EL (cell line): Measurements from ENCODE around the gene CMTR1.
"Not testable (repeated sequence)": the region's sequence is repeated elsewhere in the genome, so short reads cannot be mapped to it uniquely, and the experiment has no call there.

Experiments
- DNase-seq: peaks from one replicate; pipeline ENCODE4 v3.0.0-alpha.2; 2016

The CMTR1 gene, protein sequence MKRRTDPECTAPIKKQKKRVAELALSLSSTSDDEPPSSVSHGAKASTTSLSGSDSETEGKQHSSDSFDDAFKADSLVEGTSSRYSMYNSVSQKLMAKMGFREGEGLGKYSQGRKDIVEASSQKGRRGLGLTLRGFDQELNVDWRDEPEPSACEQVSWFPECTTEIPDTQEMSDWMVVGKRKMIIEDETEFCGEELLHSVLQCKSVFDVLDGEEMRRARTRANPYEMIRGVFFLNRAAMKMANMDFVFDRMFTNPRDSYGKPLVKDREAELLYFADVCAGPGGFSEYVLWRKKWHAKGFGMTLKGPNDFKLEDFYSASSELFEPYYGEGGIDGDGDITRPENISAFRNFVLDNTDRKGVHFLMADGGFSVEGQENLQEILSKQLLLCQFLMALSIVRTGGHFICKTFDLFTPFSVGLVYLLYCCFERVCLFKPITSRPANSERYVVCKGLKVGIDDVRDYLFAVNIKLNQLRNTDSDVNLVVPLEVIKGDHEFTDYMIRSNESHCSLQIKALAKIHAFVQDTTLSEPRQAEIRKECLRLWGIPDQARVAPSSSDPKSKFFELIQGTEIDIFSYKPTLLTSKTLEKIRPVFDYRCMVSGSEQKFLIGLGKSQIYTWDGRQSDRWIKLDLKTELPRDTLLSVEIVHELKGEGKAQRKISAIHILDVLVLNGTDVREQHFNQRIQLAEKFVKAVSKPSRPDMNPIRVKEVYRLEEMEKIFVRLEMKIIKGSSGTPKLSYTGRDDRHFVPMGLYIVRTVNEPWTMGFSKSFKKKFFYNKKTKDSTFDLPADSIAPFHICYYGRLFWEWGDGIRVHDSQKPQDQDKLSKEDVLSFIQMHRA

DNA sequence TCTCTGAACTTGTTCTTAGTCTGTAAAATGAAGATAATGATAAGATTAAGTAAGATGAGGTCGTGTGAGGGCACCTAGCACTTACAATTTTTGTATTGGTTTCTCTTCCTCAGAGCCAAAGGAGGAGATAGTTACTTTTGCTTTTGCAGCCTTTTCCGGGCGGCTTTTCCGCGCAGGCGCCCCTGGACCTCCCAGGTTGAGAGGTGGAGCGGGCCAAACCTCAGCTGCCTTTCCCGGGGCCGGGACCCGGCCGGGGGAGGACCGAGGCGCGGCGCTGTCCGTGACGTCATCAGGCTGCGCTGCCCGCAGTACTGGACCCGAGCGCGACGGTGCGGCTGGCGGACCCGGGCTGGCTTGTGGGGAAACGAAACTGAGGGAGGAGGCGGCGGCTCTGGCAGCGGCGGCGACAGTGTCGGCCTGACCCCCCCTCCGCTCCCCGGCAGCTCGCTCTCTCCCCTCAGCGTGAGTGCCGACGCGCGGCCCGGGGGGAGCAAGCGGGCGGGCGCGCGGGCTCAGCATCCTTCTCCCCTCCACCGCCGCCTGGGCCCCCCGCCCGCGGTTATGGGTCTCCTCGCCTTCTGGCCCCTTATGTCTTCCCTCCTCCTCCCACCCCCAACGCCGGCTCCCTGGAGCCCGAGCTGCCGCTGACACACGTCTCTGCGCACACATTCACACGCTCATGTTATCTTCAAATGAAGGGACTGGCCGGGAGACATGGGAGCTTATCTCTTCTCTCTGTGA lies at the start of gene CMTR1:
Gene CMTR1, plus strand, starts transcription at position 306 of the 741 bp plus-strand sequence. CDS start 2,409 bp downstream, outside the sequence.
- DNase-seq: peak; percentile 93

DNA sequence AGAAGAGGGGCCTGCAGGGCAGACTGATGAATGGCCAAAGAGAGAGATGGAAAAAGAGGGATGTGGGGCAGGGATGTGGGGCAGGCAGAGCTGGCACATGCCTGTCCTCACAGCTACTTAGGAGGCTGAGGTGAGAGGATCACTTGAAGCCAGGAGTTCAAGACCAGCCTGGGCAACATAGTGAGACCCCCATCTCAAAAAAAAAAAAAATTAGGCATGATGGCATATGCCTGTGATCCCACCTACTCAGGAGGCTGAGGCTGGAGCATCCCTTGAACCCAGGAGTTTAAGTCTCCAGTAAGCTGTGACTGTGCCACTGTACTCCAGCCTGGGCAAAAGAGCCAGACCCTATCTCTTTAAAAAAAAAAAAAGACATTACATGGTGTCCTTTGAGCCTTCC lies 44.4 kb upstream of the CMTR1 start:
- DNase-seq: no peak

DNA sequence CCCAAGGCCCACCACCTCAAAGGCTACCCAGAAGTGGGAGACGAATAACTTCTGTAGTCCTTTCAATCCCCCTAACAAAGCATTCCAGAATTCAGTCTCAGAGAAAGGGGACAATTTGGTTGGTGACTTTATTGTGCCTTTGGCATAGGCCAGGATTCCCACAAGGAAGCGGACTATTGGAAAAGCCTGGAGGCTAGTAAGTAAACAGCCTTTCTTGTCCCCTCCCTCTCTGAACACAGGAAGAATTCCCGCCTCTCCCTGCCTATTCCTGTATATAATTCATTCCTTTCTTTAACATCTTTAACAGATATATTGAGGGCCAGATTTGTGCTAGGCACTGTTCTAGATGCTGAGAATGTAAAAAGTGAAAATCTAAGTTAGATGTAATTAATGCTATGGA lies 43.2 kb upstream of the CMTR1 start:
- no peak for DNase-seq

DNA sequence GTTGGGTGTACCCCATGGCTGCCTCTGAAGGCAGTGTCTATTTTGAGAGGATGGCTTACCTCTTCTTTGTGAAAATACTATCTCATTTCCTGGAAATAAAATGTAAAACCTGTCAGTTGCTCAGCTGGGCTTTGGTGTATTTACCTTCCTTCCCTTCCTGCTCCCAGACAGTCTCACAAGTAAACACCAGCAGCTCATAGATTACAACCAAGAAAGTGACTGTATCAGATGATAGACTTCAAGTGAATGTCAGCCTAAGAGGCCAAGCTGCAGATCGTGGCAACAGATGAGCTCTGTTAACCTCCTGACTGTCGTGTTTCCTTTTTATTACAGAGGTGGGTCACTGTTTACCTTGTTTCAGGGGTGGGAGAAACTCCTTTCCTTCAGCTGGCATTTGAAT lies 41.9 kb upstream of the CMTR1 start:
- DNase-seq: no peak

DNA sequence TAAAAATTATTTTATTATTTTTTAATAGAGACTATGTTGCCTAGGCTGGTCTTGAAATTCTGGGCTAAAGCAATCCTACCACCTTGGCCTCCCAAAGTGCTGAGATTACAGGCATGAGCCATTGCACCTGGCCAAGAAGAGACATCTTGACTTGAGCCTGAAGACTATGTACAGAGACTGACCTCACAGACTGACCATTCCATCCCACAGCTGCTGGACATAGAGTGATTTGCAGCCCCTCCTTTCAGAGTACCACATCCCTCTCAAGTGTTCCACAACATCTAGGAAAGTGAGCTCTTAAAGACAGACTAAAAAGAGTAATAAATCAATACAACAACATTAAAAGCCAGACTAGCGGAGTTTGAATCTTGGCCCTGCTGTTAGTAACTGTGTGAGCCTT lies 40.2 kb upstream of the CMTR1 start:
- no peak for DNase-seq

DNA sequence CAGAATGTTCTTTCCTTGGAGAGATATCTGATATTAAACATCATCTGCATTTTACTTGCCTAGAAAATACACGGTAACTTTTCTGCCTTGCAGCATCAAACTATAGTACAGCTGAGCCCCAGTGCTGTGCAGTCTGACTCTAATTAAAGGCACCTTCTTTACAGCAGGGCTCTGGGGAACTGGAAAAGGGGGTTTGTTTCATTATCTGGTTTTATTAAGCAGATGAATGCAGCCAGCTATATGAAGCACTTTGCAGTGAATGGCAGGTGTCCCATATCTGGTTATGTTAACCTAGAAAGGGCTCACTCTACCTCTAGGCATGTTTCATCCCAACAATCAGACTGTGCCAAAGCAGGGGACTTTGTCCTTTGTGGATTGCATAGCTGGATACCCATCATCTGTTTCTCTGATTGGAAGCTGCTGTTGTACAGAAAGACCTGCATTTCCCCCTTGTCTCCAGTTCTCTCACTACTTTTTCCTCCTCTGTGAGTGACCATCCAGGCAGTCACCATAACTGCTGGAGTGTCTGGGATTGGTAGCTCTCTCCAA lies 39.6 kb upstream of the CMTR1 start:
- no peak for DNase-seq

DNA sequence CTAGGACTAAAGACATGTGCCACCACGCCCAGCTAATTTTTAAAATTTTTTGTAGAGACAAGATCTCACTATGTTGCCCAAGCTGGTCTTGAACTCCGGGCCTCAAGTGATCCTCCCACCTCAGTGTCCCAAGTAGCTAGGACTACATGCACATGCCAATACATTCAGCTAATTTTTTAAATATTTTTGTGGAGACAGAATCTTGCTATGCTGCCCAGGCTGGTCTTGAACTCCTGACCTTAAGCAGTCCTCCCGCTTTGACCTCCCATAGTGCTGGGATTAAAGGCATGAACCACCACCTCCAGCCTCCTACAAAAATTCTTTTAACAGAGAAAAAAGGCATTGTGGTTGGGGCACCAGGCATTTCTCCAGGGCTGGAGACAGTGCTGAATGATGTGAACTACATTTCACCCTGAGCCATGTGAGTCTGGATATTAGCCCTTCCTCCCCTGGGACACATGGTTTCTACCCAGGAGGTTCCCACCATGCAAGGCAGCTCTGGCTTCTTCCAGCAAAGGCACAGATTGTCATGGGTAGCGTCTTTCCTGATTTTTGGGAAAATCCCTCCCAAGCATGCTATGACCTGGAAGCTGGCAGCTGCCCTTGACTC lies 36.3 kb upstream of the CMTR1 start:
- peak; percentile 10 for DNase-seq

DNA sequence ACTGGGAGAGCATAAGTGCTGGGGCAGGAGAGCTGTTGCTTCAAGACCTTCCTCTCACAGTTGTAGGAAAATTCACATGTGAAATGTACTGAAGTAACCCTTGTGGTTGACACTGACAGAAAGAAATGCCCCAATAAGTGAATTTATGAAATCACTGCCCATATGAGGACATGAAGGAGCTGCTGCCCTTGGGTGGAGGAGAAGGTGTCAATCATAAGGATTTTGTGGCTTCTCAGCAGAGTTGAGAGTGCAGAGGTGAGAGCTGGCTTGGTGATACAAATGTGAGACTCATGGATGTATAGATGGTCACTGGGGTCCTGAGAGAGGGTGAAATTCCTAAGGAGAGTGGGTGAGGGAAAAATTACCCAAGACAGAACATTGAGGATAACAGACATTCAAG lies 33.9 kb upstream of the CMTR1 start:
- no peak for DNase-seq

DNA sequence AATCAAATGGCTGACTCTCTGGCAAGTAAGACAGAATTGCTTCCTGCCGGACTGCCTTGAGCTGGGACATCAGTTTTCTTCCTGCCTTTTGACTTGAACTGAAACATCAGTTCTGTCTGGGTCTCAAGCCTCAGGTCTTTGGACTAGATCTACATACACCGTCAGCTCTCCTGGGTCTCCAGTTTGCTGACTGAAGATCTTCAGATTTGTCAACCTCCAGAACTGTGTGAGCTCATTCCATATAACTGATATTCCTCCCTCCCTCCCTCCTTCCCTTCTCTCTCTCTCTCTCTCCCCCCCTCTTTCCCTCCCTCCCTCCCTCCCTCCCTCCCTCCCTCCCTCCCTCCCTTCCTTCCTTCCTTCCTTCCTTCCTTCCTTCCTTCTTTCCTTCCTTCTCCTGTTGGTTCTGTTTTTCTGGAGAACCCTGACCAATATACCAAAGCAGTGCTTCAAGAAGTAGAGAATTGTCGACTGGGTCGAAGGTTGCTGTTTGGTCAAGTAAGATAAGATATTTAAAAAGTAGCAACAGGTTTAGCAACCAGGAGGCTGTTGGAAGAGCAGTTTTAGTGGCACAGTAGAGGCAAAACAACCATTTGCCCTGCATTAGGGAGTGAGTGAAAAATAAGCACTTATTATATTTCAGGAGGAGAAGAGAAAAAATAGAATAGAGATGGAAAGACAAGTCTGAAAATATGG lies 33.1 kb upstream of the CMTR1 start:
- DNase-seq: no peak

DNA sequence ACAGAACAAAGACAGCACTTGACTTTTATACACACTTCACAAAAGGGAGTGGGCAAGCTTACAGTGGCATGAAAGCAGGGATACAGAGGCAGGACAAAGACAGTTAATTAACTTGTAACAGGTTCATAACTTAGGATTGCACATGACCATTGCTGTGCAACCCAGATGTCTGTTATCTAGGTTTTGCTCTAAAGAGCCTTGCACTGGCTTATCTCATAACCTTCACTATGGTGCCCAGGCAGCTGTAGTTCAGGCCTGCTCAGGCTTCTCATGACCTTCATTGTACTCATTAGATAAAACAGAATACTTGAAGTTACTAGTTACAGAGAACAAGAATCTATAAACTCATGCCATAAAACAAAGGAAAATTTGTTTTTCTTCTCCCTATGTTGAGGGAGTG lies 31.4 kb upstream of the CMTR1 start:
- DNase-seq: not testable (repeated sequence)

DNA sequence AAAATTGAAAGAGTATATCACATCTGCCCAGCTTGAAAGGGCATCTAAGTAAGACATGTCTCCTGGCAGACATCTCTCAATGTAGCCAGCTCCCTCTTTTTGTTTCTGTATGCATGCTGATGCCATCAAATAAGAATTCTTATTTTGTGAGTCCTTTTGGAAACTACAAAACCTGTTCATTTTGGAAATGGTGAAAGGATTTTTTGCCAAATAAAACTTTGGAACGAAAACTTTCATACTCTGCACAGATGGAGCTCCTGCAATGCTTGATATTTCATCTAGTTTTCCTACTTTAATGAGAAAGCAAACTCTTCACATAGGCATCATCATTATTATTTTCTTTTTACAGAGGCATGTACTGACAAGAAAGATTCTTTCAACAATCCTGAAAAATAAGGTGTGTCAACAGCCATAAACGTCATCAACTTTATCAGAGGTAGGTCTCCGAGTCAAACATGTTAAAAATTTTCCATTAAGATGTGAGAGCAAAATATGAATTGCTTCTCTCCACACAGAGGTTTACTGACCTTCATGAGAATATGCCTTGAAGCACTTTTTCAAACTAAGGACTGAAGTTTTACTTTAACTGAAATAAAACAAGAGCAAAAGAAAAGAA lies 26.2 kb upstream of the CMTR1 start:
- no peak for DNase-seq

DNA sequence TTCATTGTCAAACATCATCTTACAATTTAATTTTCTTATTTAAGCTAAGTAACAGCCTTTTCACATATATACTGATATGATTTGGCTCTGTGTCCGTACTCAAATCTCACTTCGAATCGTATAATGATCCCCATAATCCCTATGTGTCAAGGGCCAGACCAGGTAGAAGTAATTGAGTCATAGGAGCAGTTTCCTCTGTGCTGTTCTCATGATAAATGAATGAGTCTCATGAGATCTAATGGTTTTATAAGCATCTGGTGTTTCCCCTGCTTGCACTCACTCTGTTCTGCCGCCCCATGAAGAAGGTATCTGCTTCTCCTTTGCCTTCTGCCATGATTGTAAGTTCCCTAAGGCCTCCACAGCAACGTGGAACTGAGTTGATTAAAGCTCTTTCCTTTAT lies 25.1 kb upstream of the CMTR1 start:
- no peak for DNase-seq

DNA sequence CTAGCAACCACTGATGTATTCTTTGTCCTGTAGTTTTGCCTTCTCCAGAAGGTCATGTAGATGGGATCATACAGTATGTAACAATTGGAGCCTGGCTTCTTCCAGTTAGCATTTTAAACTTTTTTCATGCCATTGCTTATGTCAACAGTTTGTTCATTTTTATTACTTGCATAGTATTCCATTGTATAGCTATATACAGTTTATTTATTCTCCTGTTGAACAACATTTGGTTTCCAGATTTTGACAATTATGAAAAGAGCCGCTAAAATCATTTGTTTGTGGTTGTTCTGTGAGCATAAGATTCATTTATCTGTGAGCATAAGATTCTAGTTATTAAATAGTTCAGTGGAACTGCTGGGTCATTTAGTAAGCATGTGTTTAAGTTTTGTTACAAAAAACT lies 23.5 kb upstream of the CMTR1 start:
- DNase-seq: no peak

DNA sequence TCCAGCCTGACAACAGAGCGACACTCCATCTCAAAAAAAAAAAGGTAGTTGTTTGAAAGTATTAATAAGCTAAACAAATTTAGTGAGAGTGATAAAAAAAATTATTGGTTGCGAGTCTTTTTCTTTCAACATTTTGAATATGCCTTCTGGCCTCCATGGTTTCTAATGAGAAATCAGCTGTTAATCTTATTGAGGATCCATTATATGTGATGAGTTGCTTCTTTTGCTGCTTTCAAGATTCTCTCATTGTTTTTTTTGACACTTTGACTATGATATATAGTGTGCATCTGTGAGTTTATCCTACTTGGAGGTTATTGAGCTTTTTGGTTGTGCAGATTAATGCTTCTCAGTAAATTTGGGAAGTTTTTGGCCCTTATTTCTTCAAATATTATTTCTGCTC lies 15.6 kb upstream of the CMTR1 start:
- DNase-seq: no peak

DNA sequence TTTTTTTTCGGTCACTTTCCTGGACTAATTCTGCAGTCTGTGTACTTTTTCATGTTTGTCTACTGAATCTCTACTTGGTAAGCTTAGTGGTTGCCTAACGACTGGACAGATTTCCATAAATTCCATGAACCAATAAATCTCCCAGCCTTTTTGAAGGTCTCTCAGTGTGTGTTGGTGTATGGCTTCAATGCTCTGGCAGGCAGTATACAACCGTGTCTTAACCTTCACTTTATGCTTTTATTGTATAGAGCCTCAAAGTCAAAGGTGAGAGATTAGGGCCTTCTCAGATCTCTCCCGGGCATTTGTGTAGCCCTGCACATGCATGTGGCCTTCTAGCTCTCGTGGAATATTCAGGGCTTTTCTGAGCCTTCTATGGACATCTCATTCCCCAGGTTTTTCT lies 14.3 kb upstream of the CMTR1 start:
- no peak for DNase-seq

DNA sequence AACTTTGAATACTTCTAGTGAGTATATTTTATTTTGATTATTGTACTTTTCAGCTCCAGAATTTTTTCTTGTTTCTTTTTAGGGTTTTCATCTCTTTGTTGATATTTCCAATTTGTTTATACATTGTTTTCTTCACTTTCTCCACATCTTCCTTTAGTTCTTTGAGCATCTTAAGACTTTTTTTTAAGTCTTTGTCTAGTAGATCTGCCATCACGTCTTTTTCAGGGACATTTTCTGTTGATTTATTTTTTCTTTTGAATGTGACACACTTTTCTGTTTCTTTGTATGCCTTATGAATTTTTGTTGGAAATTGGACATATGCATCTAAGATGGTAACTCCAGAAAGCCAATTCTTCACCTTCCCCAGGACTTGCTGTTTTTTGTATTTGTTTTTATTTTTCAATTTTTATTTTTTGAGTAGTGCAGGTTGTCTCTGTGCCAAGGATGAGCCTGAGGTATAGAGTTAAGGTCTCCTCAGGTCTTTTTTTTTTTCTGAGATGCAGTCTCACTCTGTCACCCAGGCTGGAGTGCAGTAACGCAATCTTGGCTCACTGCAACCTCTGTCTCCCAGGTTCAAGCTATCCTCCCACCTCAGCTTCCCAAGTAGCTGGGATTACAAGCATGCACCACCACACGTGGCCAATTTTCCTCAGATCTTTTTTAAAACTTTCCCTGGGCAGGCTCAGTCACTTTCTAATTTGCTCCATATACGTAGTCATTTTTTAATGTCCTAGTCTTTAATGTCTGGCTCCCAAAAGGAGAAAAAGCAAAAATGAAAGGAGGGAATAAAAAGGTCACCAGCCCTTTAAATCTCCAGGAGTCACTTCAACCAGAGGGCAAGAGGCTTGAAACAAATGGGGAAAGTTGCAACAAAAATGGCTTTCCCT lies 6.7 kb upstream of the CMTR1 start:
- DNase-seq: no peak

DNA sequence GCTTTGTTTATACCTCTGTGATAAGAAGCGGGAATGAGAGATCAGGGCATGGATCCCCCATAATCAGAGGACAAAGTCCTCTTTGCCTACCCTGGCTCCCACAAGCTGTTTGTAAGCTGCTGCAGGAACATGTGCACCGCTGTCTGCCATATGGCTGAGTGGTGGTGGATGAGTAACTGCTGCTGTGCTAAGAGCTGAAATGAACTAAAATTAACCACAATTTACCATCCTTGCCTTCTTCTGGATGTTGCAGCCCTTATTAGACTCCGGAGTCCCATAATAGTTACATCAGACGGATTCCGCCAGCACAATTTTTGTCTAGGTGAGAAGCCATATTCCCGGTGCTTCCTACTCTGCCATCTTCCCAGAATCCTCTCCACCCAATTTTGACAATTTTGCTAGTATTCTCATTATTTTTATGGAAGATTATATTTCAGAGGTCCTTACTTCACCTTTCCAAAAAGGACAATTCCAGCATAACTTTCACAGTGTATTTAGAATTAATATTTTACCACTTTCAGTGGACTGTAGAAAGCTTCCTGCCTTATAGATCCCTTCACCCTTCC lies 6.0 kb upstream of the CMTR1 start:
- DNase-seq: peak; percentile 6

DNA sequence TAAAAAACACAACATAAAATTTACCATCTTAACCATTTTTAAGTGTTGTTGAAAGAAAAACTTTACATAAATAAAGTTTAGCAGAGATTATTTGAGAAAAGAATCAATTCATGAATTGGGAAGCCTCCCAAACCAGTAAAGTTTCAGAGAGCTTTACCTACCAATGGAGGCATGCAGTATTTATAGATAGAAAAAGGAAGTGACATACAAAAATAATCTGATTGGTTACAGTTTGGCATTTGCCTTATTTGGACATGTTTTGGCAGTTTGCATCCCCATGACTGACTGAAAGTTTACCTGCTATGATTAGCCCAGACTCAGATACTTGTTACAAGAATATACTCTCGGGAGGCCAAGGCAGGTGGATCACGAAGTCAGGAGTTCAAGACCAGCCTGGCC lies 3.7 kb upstream of the CMTR1 start:
- no peak for DNase-seq

DNA sequence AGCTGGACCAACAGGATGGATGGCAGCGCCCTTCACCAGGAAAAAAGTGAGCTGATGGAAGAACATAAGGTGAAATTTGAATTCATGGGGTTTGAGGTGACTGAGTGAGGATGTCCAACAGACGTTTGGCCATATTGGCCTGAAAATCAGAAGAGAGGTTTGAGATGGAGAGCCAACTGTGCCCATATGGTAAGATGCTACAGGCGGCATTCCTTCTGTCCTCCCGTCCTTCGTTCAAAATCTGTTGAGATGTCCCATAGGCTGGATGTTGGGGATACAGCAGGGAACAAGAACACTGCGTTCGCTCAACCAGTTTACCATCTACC lies 468 bp upstream of the CMTR1 start:
- DNase-seq: no peak

DNA sequence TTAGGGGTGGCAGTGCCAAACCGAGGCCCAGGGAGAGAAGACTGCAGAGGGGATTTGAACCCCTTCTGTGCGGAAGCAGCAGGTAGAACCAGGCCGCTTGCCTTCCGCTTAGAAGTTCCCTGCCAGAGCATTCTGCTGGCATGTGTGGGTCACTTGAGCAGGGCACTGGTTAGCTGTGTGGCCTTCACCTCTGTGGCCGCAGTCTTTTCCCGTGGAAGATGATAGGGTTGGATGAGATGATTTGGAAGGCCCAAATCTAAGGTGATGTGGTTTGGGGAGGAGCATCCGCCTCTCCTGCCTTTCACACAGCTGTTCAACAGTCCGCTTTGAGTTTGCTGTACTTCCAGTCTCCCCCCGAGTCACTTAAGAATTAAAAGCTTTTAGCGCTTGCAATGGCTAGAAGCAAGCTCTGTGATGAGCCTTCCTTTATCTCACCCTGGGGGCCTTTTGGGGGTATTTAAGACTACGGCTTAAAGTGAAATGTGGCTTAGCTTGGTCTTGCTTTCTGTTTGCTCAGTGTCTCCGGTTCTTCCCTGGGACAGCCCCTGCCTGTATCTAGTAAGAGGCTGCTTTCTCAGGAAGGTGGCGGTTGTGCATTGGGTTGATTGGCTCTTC lies 743 bp downstream of the CMTR1 start:
- DNase-seq: peak; percentile 42
